Endothelial cell of umbilical vein (primary cell): ENCODE measurements around the gene LSP1.

Experiments used
- EZH2 ChIP-seq: IDR thresholded peaks from 2 replicates; pipeline ENCODE4 v1.6.1; 2012; ENCODE audit warnings: borderline replicate concordance, low read depth, mild to moderate bottlenecking, moderate library complexity, low read length, inconsistent platforms; ENCODE audit not compliant: severe bottlenecking
- FOS ChIP-seq: IDR thresholded peaks from 2 replicates; pipeline ENCODE4 v1.6.1; 2011; ENCODE audit warnings: mild to moderate bottlenecking, low read length, moderate library complexity, borderline replicate concordance; ENCODE audit not compliant: insufficient read depth
- JUN ChIP-seq: IDR thresholded peaks from 2 replicates; pipeline ENCODE4 v1.6.1; 2011; ENCODE audit warnings: borderline replicate concordance, low read depth; ENCODE audit not compliant: insufficient read length, insufficient read depth
- MYC ChIP-seq: IDR thresholded peaks from one replicate; pipeline ENCODE4 v1.6.1; 2011; ENCODE audit warnings: mild to moderate bottlenecking, low read depth, low read length
- POLR2A ChIP-seq: IDR thresholded peaks from 2 replicates; pipeline ENCODE4 v1.6.1; 2012; ENCODE audit warnings: low read depth, mild to moderate bottlenecking, control low read depth, low read length
- POLR2AphosphoS5 ChIP-seq: IDR thresholded peaks from 2 replicates; pipeline ENCODE4 v1.6.1; 2012; ENCODE audit warnings: low read depth, mild to moderate bottlenecking, control low read depth, low read length, moderate library complexity; ENCODE audit not compliant: insufficient read depth
- TF ChIP-seq, protein P1 (sequence below), 2 donors: IDR thresholded peaks; 1 replicate in 1 of 2; 2 replicates in 1 of 2; pipeline ENCODE4 v1.5.1; 2011; ENCODE audit warnings: low read length in 2 of 2, mild to moderate bottlenecking in 2 of 2, moderate library complexity in 2 of 2, control low read depth in 1 of 2, inconsistent platforms in 1 of 2, low read depth in 1 of 2; ENCODE audit not compliant: insufficient read depth in 1 of 2; ENCODE audit errors: extremely low read depth in 1 of 2
- TF ChIP-seq, protein P2 (sequence below): IDR thresholded peaks from 2 replicates; pipeline ENCODE4 v1.6.1; 2011; ENCODE audit not compliant: insufficient read depth, insufficient read length

DNA sequence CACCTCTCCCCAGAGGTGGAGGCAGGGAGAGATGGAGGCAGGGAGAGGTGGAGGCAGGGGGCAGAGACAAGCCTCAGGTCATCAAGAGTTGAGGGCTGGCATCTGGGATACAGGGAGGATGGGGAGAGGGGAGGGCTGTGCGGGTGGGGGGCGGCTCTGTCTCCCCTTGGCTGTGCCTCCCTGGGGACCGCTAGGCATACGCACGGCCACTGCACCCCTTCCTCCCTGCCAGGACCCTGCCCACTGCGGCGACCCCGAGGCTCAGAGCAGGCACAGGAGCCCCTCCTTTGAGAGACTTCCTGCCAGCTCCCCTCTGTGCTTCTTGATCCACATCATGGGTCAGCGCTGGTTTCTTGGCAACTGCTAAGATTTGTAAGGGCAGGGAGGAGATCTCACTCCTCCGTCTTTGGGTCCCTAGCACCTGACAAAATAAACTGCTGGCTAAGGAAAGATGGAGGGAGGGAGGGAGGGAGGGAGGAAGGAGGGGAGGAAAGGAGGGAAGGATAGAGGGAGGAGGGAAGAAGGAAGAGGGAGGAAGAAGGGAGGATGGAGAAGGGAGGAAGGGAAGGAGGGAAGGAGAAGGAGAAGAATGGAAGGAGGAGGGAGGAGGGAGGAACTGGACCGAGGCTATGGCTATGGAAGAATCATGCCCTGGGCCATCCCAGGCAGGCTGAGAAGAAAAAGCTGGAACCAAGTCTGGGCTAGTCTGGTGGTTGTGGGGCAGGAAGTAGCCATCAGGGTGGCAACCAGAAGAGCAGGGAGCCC, 20.3 kb downstream of the LSP1 start:
- TF ChIP-seq, protein P1, sequence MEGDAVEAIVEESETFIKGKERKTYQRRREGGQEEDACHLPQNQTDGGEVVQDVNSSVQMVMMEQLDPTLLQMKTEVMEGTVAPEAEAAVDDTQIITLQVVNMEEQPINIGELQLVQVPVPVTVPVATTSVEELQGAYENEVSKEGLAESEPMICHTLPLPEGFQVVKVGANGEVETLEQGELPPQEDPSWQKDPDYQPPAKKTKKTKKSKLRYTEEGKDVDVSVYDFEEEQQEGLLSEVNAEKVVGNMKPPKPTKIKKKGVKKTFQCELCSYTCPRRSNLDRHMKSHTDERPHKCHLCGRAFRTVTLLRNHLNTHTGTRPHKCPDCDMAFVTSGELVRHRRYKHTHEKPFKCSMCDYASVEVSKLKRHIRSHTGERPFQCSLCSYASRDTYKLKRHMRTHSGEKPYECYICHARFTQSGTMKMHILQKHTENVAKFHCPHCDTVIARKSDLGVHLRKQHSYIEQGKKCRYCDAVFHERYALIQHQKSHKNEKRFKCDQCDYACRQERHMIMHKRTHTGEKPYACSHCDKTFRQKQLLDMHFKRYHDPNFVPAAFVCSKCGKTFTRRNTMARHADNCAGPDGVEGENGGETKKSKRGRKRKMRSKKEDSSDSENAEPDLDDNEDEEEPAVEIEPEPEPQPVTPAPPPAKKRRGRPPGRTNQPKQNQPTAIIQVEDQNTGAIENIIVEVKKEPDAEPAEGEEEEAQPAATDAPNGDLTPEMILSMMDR (IDR thresholded peaks at IDR 0.05; ENCODE audit: extremely low read depth in 1 of 2, insufficient read depth in 1 of 2, low read depth in 1 of 2, low read length in 2 of 2), result no peak
- TF ChIP-seq POLR2AphosphoS5, result no peak
- TF ChIP-seq JUN, result no peak
- TF ChIP-seq POLR2A, result no peak
- no peak for TF ChIP-seq MYC
- TF ChIP-seq EZH2, result no peak
- TF ChIP-seq, protein P2, sequence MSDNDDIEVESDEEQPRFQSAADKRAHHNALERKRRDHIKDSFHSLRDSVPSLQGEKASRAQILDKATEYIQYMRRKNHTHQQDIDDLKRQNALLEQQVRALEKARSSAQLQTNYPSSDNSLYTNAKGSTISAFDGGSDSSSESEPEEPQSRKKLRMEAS, result no peak
- no peak for TF ChIP-seq FOS
